ENCODE data around the gene ATG16L2.

- TF ChIP-seq POLR2A (IDR thresholded peaks at IDR 0.05) = no peak
- TF ChIP-seq, protein P1, sequence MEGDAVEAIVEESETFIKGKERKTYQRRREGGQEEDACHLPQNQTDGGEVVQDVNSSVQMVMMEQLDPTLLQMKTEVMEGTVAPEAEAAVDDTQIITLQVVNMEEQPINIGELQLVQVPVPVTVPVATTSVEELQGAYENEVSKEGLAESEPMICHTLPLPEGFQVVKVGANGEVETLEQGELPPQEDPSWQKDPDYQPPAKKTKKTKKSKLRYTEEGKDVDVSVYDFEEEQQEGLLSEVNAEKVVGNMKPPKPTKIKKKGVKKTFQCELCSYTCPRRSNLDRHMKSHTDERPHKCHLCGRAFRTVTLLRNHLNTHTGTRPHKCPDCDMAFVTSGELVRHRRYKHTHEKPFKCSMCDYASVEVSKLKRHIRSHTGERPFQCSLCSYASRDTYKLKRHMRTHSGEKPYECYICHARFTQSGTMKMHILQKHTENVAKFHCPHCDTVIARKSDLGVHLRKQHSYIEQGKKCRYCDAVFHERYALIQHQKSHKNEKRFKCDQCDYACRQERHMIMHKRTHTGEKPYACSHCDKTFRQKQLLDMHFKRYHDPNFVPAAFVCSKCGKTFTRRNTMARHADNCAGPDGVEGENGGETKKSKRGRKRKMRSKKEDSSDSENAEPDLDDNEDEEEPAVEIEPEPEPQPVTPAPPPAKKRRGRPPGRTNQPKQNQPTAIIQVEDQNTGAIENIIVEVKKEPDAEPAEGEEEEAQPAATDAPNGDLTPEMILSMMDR (IDR thresholded peaks at IDR 0.05) = no peak
Measured at GRCh38 chr11:72769680-72770079, 44.5 kb upstream of the ATG16L2 start.
